Loucy (cell line): ENCODE results near the gene NQO2.
"Not testable (repeated sequence)": the region's sequence is repeated elsewhere in the genome, so short reads cannot be mapped to it uniquely, and the experiment has no call there.

Experiments
- H2AFZ ChIP-seq: fragments of 200-600 bp; sonication (generic); 2 replicates; pipeline ENCODE4 v1.6.0; 2016; ENCODE audit warnings: antibody characterized with exemption, mild to moderate bottlenecking, low read length, moderate library complexity
- H3F3A ChIP-seq: fragments of 200-600 bp; 2 replicates; pipeline ENCODE4 v1.6.0; 2016; ENCODE audit warnings: antibody characterized with exemption, low read depth, mild to moderate bottlenecking
- H3K27me3 ChIP-seq: fragments of 200-600 bp; sonication (generic); 2 replicates; pipeline ENCODE4 v1.6.1; 2014; ENCODE audit warnings: low read length, mild to moderate bottlenecking; ENCODE audit not compliant: insufficient read depth, poor library complexity, severe bottlenecking
- H3K36me3 ChIP-seq: fragments of 200-600 bp; sonication (generic); 2 replicates; pipeline ENCODE4 v1.6.1; 2016; ENCODE audit warnings: low read length; ENCODE audit not compliant: insufficient read depth
- H3K4me1 ChIP-seq: fragments of 200-600 bp; sonication (generic); 2 replicates; pipeline ENCODE4 v1.5.1; 2014; ENCODE audit warnings: low read length, mild to moderate bottlenecking; ENCODE audit not compliant: insufficient read depth, poor library complexity, severe bottlenecking
- H3K4me2 ChIP-seq: fragments of 200-600 bp; sonication (generic); 2 replicates; pipeline ENCODE4 v1.6.0; 2014; ENCODE audit warnings: antibody characterized with exemption, low read length, low read depth, mild to moderate bottlenecking; ENCODE audit not compliant: poor library complexity, severe bottlenecking
- H3K4me3 ChIP-seq: fragments of 200-600 bp; sonication (generic); 2 replicates; pipeline ENCODE4 v1.5.1; 2014; ENCODE audit warnings: low read length, mild to moderate bottlenecking, mixed read lengths; ENCODE audit not compliant: poor library complexity, severe bottlenecking
- H3K79me2 ChIP-seq: fragments of 200-600 bp; sonication (generic); 2 replicates; pipeline ENCODE4 v1.6.1; 2014; ENCODE audit warnings: low read length; ENCODE audit not compliant: insufficient read depth
- H3K9ac ChIP-seq: fragments of 200-600 bp; sonication (generic); 2 replicates; pipeline ENCODE4 v1.6.0; 2014; ENCODE audit warnings: mild to moderate bottlenecking, low read depth, low read length, moderate library complexity; ENCODE audit not compliant: poor library complexity, severe bottlenecking
- H3K9me2 ChIP-seq: fragments of 200-600 bp; sonication (generic); replicated peaks from 2 replicates; pipeline ENCODE4 v1.6.1; 2016; ENCODE audit warnings: low read depth, low read length, mixed read lengths
- H3K9me3 ChIP-seq: fragments of 200-600 bp; sonication (generic); 2 replicates; pipeline ENCODE4 v1.6.1; 2014; ENCODE audit warnings: mild to moderate bottlenecking, antibody characterized with exemption, low read length, low read depth; ENCODE audit not compliant: insufficient read depth
- H4K20me1 ChIP-seq: fragments of 200-600 bp; sonication (generic); 2 replicates; pipeline ENCODE4 v1.6.0; 2014; ENCODE audit warnings: antibody characterized with exemption, low read length, mild to moderate bottlenecking; ENCODE audit not compliant: insufficient read depth, poor library complexity, severe bottlenecking
- CTCF ChIP-seq: fragments of 200-600 bp; sonication (generic); conservative IDR thresholded peaks from 2 replicates; pipeline ENCODE4 v1.5.1; 2014; ENCODE audit warnings: mild to moderate bottlenecking, antibody characterized with exemption, low read length
- EZH2phosphoT487 ChIP-seq: fragments of 200-600 bp; IDR thresholded peaks from 2 replicates; pipeline ENCODE4 v1.6.1; 2018; ENCODE audit warnings: antibody characterized with exemption, mild to moderate bottlenecking, moderate library complexity, borderline replicate concordance

The NQO2 gene

DNA sequence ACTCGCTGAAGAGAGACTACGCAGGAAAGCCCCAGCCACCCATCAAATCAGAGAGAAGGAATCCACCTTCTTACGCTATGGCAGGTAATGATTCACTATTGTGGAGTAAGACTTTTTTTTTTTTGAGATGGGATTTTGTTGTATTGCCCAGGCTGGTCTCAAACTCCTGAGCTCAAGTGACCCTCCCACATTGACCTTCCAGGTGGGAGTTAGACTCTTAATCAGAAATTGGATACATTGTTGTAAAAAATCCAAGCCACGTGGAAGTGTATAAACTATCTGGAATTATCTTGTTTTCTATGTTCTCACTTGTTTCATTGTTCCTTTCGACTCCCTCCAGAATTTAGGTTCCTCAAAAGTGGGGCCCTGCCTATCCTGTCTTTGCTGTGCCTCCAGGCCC lies 6.8 kb downstream of the NQO2 start:
- Histone ChIP-seq H3K9ac (no peak overlapping the region), H3K36me3 (no peaks in the 10 kb centered on the region)
- TF ChIP-seq CTCF (no peak), EZH2phosphoT487 (no peak)

DNA sequence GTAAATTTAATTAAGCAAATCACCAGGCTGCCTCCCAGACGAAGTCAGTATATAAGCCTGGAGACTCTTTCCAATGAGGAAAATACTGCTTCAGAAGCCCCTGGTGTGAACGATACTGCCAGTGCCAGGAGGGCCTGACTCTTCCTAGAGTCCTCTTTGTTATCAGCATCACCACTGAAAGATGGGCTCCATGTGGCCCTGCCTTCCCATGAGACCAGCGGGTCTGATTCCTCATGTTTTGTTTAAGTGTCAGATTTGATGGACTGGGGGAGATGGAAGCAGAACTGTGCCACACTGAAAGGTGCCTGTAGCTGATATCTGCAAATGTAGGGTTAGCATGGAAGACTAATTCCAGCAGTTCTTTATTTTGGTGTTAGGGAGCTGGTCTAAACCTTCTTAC lies 7.9 kb downstream of the NQO2 start:
- H3K9me2 ChIP-seq = no peaks in the 10 kb centered on the region
- H3K4me2 ChIP-seq = no peak overlapping the region
- no peak overlapping the region for H3K9ac ChIP-seq
- no peaks in the 10 kb centered on the region for H3K27me3 ChIP-seq
- no peaks in the 10 kb centered on the region for H4K20me1 ChIP-seq
- H2AFZ ChIP-seq = no peak overlapping the region
- H3K79me2 ChIP-seq = no peaks in the 10 kb centered on the region
- no peak overlapping the region for H3K4me3 ChIP-seq
- TF ChIP-seq CTCF = no peak
- TF ChIP-seq EZH2phosphoT487 = no peak
- H3K36me3 ChIP-seq = no peaks in the 10 kb centered on the region
- H3F3A ChIP-seq = no peaks in the 10 kb centered on the region
- H3K4me1 ChIP-seq = no peaks in the 10 kb centered on the region
- H3K9me3 ChIP-seq = peaks cover 18% of the 10 kb centered on the region; the same call in 1 of the 2 replicates

More for the DNA sequence above, 6.8 kb downstream of the NQO2 start:
- no peak overlapping the region for H3K4me3 ChIP-seq
- no peak overlapping the region for H3K4me2 ChIP-seq
- H3K79me2 ChIP-seq = no peaks in the 10 kb centered on the region
- no peak overlapping the region for H2AFZ ChIP-seq
- H3K27me3 ChIP-seq = no peaks in the 10 kb centered on the region
- H4K20me1 ChIP-seq = no peaks in the 10 kb centered on the region
- peaks cover 8% of the 10 kb centered on the region; the same call in 1 of the 2 replicates for H3K9me3 ChIP-seq
- no peaks in the 10 kb centered on the region for H3K4me1 ChIP-seq
- peaks cover under 1% of the 10 kb centered on the region; the same call in 1 of the 2 replicates for H3F3A ChIP-seq
- H3K9me2 ChIP-seq = no peaks in the 10 kb centered on the region

DNA sequence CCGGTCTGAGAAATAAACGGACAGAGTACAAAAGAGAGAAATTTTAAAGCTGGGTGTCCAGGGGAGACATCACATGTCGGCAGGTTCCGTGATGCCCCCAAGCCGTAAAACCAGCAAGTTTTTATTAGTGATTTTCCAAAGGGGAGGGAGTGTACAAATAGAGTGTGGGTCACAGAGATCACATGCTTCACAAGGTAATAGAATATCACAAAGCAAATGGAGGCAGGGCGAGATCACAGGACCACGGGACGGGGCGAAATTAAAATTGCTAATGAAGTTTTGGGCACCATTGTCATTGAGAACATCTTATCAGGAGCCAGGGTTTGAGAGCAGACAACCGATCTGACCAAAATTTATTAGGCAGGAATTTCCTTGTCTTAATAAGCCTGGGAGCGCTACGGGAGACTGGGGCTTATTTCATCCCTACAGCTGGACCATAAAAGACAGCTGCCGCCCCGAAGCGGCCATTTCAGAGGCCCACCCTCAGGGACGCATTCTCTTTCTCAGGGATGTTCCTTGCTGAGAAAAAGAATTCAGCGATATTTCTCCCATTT lies 9.1 kb downstream of the NQO2 start:
- not testable (repeated sequence) for H4K20me1 ChIP-seq, H3F3A ChIP-seq, H3K9ac ChIP-seq, H3K27me3 ChIP-seq, H3K4me3 ChIP-seq, H2AFZ ChIP-seq, H3K9me2 ChIP-seq, H3K36me3 ChIP-seq, H3K4me1 ChIP-seq, H3K4me2 ChIP-seq, H3K79me2 ChIP-seq
- peaks cover 18% of the 10 kb centered on the region; the same call in 1 of the 2 replicates for H3K9me3 ChIP-seq

DNA sequence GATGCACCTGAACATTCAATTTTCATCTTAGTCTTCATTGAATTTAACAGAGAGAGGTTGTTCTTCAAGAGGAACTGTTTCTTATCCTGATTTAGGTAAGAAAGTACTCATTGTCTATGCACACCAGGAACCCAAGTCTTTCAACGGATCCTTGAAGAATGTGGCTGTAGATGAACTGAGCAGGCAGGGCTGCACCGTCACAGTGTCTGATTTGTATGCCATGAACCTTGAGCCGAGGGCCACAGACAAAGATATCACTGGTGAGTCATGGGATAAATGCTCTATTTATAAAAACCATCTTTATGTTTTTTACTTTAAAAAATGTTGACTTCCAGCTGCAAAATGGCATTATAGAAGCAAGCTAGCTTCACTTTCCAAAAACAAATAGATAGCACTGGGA lies 10.2 kb downstream of the NQO2 start:
- Histone ChIP-seq H3K4me1 (peaks cover 10% of the 10 kb centered on the region), H2AFZ (no peak overlapping the region), H3F3A (no peaks in the 10 kb centered on the region), H4K20me1 (no peaks in the 10 kb centered on the region), H3K27me3 (no peaks in the 10 kb centered on the region), H3K79me2 (no peaks in the 10 kb centered on the region), H3K9me2 (no peaks in the 10 kb centered on the region), H3K4me3 (no peak overlapping the region), H3K36me3 (no peaks in the 10 kb centered on the region), H3K9ac (no peak overlapping the region), H3K4me2 (no peak overlapping the region), H3K9me3 (peaks cover 18% of the 10 kb centered on the region; the same call in 1 of the 2 replicates)
- TF ChIP-seq CTCF (no peak), EZH2phosphoT487 (no peak)
